Hematopoietic multipotent progenitor cell treated with erythropoietin and hydrocortisone succinate and interleukin-3 and kit ligand, for 4 days (in vitro differentiated cells): Measurements from ENCODE around the gene ARFIP1.

Source experiments
- DNase-seq: peaks from one replicate; pipeline ENCODE4 v3.0.0-alpha.2; 2015

ARFIP1 gene

GRCh38 chr4:152941411-152941810, 161.7 kb downstream of the ARFIP1 start:
- DNase-seq, result no peak

GRCh38 chr4:152942346-152942745, 162.6 kb downstream of the ARFIP1 start:
- no peak for DNase-seq

- DNase-seq, result no peak
Measured at GRCh38 chr4:152943672-152944071, 163.9 kb downstream of the ARFIP1 start.

- no peak for DNase-seq
Measured at GRCh38 chr4:152944666-152945320, 165.0 kb downstream of the ARFIP1 start.

- no peak for DNase-seq
Measured at GRCh38 chr4:152945639-152946038, 165.9 kb downstream of the ARFIP1 start.

- DNase-seq, result no peak
Measured at GRCh38 chr4:152946446-152946845, 166.7 kb downstream of the ARFIP1 start.

- no peak for DNase-seq
Measured at GRCh38 chr4:152947311-152947710, 167.6 kb downstream of the ARFIP1 start.

GRCh38 chr4:152949930-152950329, 170.2 kb downstream of the ARFIP1 start:
- no peak for DNase-seq

- no peak for DNase-seq
Measured at GRCh38 chr4:152950402-152951274, 170.9 kb downstream of the ARFIP1 start.

- DNase-seq, result no peak
Measured at GRCh38 chr4:152951348-152951747, 171.6 kb downstream of the ARFIP1 start.

GRCh38 chr4:152953514-152953913, 173.8 kb downstream of the ARFIP1 start:
- DNase-seq, result no peak

- DNase-seq, result no peak
Measured at GRCh38 chr4:152954741-152955140, 175.0 kb downstream of the ARFIP1 start.

GRCh38 chr4:152956147-152956546, 176.4 kb downstream of the ARFIP1 start:
- DNase-seq, result no peak

- no peak for DNase-seq
Measured at GRCh38 chr4:152956650-152957436, 177.1 kb downstream of the ARFIP1 start.

- DNase-seq, result peak; percentile 65
Measured at GRCh38 chr4:152957437-152958171, 177.8 kb downstream of the ARFIP1 start.

- no peak for DNase-seq
Measured at GRCh38 chr4:152959080-152959479, 179.3 kb downstream of the ARFIP1 start.

- no peak for DNase-seq
Measured at GRCh38 chr4:152960082-152960481, 180.3 kb downstream of the ARFIP1 start.

- DNase-seq, result no peak
Measured at GRCh38 chr4:152961014-152961772, 181.4 kb downstream of the ARFIP1 start.

- DNase-seq, result peak; percentile 78
Measured at GRCh38 chr4:152961773-152962115, 182.0 kb downstream of the ARFIP1 start.
